ENCODE data around the gene NCOA7.

GRCh38 chr6:125953502-125953875, 162.7 kb downstream of the NCOA7 start:
- TF ChIP-seq, protein P1, sequence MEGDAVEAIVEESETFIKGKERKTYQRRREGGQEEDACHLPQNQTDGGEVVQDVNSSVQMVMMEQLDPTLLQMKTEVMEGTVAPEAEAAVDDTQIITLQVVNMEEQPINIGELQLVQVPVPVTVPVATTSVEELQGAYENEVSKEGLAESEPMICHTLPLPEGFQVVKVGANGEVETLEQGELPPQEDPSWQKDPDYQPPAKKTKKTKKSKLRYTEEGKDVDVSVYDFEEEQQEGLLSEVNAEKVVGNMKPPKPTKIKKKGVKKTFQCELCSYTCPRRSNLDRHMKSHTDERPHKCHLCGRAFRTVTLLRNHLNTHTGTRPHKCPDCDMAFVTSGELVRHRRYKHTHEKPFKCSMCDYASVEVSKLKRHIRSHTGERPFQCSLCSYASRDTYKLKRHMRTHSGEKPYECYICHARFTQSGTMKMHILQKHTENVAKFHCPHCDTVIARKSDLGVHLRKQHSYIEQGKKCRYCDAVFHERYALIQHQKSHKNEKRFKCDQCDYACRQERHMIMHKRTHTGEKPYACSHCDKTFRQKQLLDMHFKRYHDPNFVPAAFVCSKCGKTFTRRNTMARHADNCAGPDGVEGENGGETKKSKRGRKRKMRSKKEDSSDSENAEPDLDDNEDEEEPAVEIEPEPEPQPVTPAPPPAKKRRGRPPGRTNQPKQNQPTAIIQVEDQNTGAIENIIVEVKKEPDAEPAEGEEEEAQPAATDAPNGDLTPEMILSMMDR (IDR thresholded peaks at IDR 0.05; ENCODE audit: low read depth, low read length, poor library complexity, severe bottlenecking), result no peak
- no peak for TF ChIP-seq EZH2phosphoT487 (IDR thresholded peaks at IDR 0.05; ENCODE audit: borderline replicate concordance, low read length)
